NCI-H1417 treated with DMSO at 0.1 percent for 48 hours (cell line): ENCODE results near the gene SEPTIN12.
"Not testable (repeated sequence)": the region's sequence is repeated elsewhere in the genome, so short reads cannot be mapped to it uniquely, and the experiment has no call there.

ENCODE experiments used
- DNase-seq: peaks from one replicate; lab custom pipeline; 2025; lab: John Stamatoyannopoulos, UW

The SEPTIN12 gene

DNA sequence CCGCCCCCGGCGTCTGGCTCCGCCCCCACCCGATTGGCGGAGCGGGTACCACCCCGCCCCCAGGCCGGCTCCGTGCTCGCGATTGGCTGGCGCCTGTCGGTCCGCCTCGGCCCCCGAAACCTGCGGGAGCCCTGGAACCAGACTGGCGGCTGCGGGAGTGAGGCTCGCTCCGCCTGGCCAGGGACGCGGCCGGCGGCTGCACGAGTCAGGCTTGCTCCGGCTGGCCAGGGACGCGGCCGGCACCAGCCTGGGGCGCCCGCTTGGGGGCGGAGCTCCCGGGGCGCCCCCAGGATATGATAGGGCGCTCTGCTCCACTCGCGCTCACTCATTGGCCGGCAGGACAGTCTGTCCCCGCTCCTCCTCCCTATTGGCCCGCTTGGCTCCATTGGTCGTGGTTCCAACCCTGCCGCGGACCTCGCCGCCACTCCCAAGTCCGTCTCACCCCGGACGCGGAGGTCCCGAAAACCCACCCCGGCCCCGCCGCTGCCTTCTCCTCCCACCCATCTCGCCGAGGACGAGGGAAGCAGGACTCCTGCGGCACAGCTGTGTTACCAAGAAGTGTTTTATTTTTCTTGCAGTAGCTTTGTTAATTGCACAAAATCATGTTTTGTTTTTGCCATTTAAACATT, 14.6 kb upstream of the SEPTIN12 start:
- DNase-seq: peak; percentile 66

DNA sequence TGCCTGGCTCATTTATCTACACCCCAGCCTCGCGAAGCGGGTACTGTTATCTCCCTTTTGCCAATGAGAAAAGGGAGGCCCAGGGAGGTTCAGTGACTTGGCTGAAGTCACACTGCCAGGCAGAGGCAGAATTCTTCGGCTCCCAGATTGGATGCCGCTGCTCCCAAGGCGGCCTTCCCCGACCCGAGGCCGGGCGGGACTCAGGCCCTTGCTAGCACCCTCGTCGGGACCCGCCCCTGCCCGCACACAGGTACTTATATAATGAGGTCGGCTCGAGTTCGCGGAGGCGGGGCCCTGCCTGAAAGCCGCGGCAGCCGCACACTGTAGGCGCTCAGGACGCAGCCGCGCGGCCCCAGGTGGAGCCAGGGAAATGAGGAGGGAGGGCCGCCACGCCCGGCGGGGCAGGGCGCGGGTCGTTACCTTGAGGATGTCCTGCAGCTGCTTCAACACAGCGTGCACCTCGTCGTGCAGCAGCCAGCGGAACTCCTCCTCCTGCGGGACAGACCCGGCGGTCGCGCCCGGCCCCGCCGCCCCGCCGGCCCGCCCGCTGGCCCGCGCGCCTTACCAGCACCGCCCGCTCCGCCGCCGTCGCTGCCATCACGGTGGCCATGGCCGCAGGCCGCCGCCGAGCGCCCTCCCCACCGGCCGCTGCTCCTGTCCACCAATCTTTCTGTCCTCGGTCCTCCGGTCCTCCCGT, 14.0 kb upstream of the SEPTIN12 start, which contains the start of gene ROGDI:
ROGDI (minus strand) TSS at position 672 of the 697 bp plus-strand sequence; CDS start at position 610, 62 bp downstream.
- peak; percentile 20 for DNase-seq

DNA sequence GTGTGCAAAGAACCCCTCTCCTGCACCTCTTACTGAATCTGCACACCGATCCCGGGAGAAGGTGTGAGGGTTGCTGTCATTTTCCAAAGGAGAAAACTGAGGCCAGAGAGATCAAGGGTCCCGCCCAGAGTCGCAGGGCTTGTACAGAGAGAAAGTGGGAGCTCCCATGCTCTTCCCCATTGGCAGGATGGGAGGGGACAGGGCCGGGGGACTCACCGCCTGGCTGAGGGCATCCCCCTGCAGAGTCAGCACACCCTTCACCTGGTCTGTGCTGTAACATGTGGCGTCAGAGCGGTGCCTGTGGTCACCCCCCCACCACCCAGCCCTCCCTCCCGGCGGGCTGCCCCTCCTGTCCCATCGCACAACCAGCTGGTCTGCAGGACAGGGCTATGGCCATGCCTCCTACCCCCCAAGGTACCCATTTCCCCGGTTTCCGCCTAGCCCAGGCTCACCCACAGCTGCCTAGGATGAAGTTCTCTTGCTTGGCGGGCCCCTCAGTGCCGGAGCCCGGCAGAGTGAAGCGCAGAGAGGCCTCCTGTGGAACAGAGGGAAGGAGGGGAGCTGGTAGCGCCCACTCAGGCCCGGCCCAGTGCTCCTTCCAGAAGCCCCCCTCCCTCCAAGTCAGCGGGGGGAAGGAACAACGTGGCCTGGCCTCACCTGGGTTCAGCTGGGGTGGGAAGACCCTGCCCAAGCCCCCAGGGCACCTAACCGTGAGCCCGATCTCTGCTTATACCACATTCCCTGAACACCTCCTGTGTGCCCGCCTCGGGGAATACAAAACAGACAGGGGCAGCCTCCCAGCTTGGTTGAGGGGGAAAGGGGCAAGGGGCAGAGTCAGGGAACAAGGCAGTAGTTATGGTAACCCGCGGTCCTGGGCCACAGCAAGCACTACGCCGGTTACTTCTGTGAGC, 13.2 kb upstream of the SEPTIN12 start:
- DNase-seq: no peak

DNA sequence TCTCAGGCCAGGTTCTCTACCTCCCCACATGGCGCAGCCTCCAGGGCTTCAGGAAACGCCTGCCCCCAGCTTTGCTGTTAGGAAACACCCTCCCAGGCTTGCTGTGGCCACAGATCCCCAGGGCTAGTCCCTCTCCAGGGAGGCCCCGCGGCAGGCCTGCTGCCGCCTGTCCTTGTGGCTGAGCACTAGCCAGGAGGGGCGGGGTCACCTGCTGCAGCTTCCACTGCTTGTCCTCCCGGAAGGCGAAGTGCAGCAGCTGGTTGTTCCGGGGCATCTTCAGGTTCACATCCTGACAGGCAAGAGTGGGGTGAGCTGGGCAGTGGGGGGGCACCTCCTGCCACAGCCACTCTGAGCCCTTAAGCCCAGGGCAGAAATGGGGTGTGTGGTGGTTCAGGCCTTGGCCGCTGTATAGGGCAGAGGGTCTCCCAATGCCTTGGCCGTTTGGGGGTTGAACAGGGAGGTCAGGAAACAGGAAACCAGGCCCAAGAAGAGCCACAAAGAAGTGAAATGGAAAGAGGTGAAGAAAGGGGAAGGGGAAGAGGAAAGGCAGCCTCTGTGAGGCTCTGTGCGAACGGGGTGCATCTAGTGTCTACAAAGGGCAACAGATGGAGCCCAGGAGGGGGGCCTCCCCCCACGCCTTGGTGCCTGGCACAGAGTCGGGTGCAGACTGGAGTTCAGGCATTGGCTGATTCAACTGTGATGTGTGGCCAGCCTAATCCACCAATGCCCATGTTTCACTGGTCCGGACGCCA, 12.3 kb upstream of the SEPTIN12 start:
- no peak for DNase-seq

DNA sequence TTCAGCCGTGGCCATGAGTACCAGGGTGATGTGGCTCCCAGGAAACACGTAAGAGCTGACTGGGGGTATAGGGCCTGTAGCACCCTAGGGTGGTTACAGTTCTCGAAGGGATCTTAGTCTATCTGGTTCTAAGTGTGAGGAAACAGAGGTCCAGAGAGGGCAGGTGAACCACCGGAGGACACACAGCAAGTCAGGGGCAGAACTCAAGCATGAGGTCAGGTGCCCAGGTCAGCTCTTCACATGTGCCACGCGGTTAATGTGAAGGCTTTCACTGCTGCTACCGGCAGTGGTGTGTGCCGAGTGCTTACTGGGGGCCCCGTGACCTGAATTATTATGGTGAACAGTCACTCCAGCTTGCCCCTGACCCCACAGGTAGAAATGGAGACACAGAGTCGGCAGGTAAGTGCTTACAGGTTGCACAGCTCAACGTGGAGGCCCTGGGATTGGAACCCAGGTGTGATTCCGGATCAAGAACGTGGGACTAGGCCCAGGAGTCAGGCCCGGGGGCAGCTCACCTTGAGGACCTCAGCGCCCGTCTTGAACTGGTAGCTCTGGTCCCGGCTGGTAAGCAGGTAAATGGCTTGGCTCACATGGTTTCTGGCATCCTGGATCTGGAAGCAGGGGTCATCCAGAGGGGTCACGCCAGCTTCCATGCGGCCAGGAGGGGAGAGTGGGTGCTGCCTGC, 11.2 kb upstream of the SEPTIN12 start:
- DNase-seq: no peak

DNA sequence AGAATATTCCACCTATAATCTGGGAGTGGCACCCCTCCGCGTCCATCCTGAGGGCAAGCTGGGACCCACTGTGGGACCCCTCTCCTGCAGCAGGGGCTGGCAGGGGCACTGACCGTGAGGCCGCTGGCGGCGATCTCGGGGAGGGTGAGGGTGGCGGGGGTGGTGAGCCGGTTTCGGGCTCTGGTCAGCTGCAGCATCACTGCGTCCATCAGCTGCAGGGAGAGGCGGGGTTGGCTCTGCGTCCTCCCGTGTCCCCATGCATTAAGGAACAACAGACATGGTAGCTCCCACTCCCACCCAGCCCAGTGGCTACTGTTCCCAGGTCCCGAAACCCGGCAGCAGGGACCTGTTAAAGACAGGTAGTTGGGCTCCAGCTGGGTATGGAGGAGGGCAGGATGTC, 10.3 kb upstream of the SEPTIN12 start:
- no peak for DNase-seq

DNA sequence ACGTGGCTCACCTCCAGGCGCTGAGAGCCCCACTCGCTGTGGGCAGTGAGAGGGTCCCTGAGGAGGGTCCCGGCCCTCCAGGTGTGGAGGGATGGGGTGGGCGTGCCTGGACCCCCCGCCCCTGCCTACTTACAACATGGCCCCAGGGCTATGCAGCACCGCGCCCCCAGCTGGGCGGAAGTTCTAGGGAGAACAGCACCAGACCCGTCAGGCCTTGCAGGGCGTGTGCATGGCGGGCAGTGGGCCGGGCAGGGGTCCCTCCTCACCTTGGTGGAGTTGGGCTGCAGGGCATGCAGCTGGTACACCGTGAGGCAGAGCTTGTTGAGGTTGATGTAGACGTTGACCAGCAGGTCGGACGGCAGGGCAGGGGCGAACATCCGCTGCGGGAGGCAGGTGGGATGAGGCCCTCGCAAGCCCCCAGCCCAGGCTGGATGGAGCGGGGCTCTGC, 9.7 kb upstream of the SEPTIN12 start:
- DNase-seq: no peak

DNA sequence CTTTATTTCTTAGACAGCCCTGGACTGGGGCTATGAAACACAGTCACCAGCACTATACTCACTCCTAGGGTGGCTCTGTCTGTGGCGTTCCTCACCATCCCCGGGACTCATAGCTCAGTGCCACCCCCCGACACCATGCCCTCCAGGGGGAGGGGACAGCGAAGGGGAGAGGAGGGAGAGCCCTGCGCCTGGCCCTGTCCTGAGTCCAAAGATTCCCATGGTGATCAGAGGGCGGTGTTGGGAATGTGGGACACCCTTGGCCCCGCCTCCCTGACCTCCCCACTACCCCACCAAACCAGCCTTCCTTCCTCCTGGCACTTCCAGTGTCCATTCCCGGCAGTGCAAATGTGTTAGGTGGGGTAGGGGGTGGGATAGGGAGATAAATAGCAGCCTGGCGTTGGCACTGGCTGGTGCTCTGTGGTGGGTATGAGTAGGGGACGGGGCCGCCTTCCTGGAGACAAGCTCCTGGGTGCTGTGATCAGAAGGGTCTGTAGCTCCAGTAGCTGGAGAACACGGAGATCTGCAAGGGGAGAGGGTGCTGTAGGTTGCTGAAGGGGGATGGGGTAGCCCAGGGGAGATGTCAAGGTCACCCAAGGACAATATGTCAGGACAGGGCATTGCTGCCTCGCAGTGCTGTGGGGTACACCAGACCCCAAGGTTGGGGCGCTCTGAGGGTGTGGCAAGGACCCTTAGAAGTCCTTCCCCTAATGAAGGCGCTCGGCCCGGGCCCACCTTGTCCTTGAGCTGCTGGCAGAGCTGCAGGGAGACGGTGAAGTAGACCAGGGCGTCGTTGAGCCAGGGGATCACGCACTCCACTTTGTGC, 9.0 kb upstream of the SEPTIN12 start:
- DNase-seq: no peak

DNA sequence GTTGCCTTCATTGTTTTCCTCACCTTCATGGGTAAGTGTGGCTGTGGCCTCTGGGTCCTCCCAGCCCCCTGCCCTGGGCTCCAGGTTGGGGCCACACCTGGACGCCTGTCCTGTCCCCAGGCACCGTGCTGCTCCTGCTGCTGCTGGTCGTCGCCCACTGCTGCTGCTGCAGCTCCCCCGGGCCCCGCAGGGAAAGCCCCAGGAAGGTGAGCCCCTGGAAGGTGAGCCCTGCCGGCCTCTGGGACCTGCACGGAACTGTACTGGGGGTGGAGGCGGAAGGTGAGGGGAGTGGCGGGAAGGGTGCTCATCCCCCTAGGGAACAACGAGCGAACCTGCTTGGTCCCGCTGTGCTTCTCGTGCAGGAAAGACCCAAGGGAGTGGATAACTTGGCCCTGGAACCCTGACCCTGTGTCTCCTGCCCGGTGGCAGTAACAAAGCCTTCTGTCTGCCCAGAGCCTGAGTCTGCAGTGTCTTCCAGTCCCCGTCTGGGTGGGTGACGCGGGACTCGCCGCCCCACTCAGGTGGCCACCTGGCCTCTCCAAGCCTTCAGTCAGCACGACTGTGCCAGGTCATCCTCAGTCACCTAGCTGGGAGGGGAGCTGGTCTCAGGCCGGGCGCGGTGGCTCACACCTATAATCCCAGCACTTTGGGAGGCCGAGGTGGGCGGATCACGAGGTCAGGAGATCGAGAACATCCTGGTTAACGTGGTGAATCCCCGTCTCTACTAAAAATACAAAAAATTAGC, 7.9 kb upstream of the SEPTIN12 start:
- no peak for DNase-seq

DNA sequence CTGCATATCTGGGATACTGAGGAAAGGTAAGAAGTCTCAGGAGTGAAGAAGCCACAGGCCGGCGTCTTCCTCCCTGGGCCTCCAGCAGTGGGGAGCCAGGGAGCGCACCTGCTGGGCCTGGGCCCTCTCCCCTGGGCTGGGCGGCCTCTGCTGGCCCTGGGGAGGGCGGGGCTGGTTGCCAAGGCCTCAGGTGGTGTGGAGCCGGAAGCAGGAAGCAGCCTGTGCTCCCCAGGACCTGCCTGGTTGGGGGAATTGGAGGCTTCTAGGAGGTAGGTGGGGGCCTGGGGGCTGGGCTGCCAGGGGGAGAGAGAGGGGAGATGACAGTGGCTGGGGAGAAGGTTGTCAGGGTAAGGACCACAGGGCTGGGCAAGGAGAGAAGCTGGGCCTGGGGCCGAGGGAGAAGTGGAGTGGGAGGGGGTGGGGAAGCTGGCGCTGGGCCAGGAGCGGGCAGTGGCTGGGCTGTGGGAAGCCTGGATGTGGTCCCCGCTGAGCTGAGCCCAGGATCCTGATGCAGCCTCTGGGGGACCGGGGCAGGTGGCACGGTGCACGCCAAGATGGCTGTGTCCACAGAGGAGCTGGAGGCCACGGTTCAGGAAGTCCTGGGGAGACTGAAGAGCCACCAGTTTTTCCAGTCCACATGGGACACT, 7.2 kb upstream of the SEPTIN12 start, which contains the start of gene SMIM22:
SMIM22 (plus strand) TSS at position 189 of the 647 bp plus-strand sequence; CDS start at position 555, 366 bp downstream.
- DNase-seq: peak; percentile 46

DNA sequence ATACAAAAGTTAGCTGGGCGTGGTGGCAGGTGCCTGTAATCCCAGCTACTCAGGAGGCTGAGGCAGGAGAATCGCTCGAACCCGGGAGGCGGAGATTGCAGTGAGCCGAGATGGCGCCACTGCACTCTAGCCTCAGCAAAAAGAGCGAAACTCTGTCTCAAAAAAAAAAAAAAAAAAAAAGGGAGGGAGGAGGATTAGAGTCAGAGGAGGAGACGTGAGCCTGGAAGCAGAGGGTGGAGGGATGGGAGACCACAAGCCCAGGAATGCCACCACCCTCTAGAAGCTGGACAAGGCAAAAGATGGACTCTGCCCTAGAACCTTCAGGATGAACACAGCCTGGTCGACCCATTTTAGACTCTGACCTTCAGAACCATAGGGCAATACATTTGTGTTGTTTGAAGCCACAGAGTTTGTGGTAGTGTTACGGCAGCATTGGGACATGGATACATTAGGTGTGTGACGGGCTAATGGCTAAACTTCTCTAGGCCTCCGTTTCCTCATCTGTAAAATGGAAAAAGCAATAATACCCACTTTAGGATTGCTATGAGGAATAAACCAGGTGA, 4.9 kb upstream of the SEPTIN12 start:
- DNase-seq: no peak

DNA sequence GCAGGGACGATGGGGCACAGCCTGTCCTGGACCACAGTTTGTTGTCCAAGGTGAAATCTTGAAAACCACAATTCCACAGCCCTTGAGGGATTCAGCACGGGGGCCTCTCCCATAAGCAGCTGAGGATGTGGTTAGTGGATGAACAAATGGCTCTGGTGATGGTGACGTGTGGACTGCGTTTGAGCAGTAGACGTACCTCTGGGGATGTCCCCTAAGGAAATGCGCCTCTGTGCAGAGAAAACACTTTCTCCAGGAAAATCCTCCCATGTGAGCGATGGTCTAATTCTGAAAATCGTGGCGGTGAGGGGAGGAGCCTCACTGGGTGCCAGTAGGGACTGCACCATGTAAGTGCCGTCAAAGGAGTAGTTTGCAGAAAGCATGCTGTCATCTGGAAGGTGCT, 2.7 kb upstream of the SEPTIN12 start:
- DNase-seq: no peak

DNA sequence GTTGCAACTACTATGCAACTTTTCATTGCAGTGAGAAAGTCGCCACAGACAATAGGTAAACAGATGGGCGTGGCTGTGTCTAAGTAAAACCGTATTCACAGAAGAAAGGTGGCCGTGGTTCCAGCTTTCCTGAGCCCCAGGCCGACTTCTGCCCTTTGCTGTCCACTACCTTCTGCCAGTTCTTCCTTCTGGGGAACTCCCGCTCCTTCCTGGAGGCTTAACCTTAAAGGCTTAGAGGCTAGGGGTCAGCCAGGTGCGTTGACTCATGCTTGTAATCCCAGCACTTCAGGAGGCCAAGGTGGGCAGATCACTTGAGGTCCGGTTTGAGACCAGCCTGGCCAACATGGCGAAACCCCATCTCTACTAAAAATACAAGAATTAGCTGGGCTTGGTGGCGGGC, 2.1 kb upstream of the SEPTIN12 start:
- no peak for DNase-seq

DNA sequence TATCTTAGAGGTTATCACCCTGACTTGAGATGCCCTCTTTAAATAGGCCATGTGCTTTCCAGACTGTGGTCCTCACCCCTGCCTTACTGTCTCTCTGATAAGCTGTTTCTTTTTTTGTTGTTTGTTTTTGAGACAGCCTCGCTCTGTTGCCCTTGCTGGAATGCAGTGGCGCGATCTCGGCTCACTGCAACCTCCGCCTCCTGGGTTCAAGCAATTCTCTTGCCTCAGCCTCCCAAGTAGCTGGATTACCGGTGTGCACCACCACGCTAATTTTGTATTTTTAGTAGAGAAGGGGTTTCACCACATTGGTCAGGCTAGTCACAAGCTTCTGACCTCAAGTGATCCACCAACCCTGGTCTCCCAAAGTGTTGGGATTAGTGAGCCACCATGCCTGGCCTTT, 765 bp upstream of the SEPTIN12 start:
- DNase-seq: no peak

DNA sequence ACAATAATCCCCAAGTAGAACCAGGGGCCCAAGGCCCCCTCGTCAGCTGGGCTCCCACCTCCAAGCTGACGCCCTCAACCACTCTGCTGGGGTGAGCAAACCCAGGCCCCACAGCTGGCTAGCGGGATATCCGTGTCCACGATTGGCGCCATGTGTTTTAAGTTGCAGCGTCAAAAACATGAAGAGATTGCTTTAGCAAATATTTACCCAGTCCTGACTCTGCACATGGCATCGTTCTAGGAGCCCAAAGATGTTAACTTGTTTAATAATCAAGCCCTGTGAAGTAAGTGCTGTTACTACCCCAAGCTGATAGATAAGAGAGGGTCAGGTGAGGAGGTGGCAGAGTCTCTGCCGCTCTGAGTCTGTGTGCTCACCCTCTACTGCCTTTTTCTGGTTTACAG, 344 bp upstream of the SEPTIN12 start:
- DNase-seq: no peak

DNA sequence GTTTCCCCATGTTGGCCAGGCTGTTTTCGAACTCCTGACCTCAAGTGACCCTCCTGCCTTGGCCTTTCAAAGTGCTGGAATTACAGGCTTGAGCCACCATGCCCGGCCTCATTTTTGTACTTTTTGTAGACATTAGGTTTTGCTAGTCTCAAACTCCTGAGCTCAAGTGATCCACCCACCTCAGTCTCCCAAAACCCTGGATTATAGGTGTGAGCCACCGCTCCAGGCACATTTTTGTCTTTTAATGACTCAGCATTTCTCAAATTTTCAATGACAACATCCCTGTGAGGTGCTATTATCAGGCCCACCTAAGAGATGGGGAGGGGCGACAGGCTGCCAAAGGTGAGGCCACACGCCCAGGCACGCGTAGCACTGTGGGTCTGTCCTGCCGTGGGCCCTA, 1.1 kb downstream of the SEPTIN12 start:
- DNase-seq: no peak

DNA sequence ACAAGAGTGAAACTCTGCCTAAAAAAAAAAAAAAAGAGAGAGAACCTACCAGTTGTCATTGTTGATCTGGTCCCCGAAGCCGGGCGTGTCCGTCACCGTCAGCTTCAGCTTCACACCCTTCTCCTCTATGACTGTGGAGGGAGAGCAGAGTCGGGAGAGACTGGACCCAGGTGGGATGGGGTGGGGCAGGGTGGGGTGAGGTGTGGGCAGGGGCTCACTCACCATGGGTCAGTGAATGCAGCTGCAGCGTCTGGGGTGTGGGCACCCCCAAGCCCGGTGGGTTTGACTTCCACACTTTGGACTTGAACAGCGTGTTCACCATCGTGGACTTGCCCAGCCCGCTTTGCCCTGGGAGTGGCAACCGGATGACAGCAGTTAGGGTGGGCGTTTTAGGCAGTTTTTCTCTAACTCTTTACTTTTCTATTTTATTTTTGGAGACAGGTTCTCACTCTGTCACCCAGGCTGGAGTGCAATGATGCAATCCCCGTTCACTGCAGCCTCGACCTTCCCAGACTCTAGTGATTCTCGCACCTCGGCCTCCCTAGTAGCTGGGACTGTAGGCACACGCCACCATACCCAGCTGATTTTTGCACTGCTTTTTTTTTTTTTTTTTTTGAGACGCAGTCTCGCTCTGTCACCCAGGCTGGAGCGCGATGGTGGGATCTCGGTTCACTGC, 2.2 kb downstream of the SEPTIN12 start:
- DNase-seq: no peak

DNA sequence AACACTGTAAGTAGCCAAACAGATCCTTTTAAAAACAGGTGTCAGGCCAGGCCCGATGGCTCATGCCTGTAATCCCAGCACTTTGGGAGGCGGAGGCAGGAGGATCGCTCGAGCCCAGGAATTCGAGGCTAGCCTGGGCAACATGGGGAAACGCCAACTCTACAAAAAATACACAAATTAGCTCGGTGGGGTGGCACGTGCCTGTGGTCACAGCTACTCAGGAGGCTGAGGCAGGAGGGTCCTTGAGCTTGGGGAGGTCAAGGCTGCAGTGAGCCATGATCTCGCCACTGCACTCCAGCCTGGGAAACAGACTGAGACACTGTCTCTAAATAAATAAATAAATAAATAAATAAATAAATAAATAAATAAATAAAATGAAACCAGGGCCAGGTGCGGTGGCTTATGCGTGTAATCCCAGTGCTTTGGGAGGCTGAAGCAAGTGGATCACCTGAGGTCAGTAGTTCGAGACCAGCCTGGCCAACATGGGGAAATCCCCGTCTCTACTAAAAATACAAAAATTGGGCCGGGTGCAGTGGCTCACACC, 3.6 kb downstream of the SEPTIN12 start:
- DNase-seq: not testable (repeated sequence)
